Left lung (tissue), 10 donors: ENCODE data around the gene TEX48. TPM values are rescaled to one million over a fixed set of nuclear protein-coding genes. Genes with fewer than 3 reads are reported as not detected.

Source experiments
- ATAC-seq: fragments of 200-7000 bp; cut with Tn5 transposase; one replicate; pipeline ENCODE4 v1.9.1; 2020; ENCODE audit warnings: moderate library complexity
- DNase-seq, 4 donors: peaks; one replicate each; pipeline ENCODE4 v3.0.0-alpha.2; 2013 to 2020
- H3K27ac ChIP-seq, 2 donors: fragments of 200-600 bp; sonication (generic) in 1 of 2; one replicate each; pipeline versions ENCODE4 v1.5.0 to v1.8.0; 2020 to 2021
- H3K27me3 ChIP-seq, 2 donors: fragments of 200-600 bp; sonication (generic) in 1 of 2; one replicate each; pipeline versions ENCODE4 v1.5.0 to v1.8.0; 2020 to 2021
- H3K36me3 ChIP-seq, 2 donors: fragments of 200-600 bp; sonication (generic) in 1 of 2; one replicate each; pipeline versions ENCODE4 v1.5.0 to v1.8.0; 2020 to 2021
- H3K4me1 ChIP-seq, 2 donors: fragments of 200-600 bp; one replicate each; pipeline ENCODE4 v1.8.0; 2021
- H3K4me3 ChIP-seq, 2 donors: fragments of 200-600 bp; sonication (generic) in 1 of 2; one replicate each; pipeline versions ENCODE4 v1.5.0 to v1.8.0; 2020 to 2021; ENCODE audit warnings: mild to moderate bottlenecking in 1 of 2
- H3K9me3 ChIP-seq, 2 donors: fragments of 200-600 bp; sonication (generic) in 1 of 2; one replicate each; pipeline versions ENCODE4 v1.5.0 to v1.8.0; 2020 to 2021
- intact Hi-C, 2 donors: fragments of 100-400 bp; cut with DNase I; formaldehyde crosslinking; loops; one replicate each; pipeline versions ENCODE4 v1.11.2 to v1.14.2; 2022
- polyA plus RNA-seq, 6 donors: library from polyadenylated mRNA; unstranded; fragments of 120-200 nt; gene quantifications; one replicate each; pipeline ENCODE4 v1.2.1, GENCODE V29; 2013; ENCODE audit not compliant: insufficient read length in 6 of 6
- total RNA-seq, 2 donors: library from RNA; stranded (reverse); fragmentation: NEBNext Ultra II Directional; extraction: Animal tissue kit (Norgen Biotek cat#: 25700); gene quantifications; one replicate each; pipeline ENCODE4 v1.2.1, GENCODE V29; 2021
- TF ChIP-seq, protein P1 (sequence below), 2 donors: fragments of 200-600 bp; sonication (generic) in 1 of 2; IDR thresholded peaks; one replicate each; pipeline versions ENCODE4 v1.5.0 to v1.8.0; 2021; ENCODE audit warnings: antibody characterized with exemption in 2 of 2
- donor health status: DM: no; HTN: yes; CAD: no.
- donor health status: DM: no; HTN: no; CAD: no.

The TEX48 gene
- total and polyA plus RNA-seq, 8 donors: 0.35 to 0.41 TPM; not detected in 6

DNA sequence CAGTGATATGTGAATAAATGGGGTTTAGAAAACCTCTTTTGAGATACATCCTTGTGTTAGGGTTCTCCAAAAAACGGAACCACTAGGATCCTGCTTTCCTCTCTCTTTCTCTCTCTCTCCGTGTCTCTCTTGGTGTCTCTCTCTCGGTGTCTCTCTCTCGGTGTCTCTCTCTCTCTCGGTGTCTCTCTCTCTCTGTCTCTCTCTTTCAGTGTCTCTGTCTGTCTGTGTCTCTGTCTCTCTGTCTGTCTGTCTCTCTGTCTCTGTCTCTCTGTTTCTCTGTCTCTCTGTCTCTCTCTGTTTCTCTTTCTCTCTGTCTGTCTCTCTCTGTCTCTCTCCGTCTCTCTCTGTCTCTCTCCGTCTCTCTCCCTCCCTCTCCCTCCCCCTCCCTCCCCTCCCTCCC lies 7.8 kb upstream of the TEX48 start:
- Histone ChIP-seq H3K4me3 (no peak overlapping the region), H3K27me3 (no peaks in the 10 kb centered on the region), H3K36me3 (no peaks in the 10 kb centered on the region), H3K27ac (no peak overlapping the region), H3K9me3 (no peaks in the 10 kb centered on the region), H3K4me1 (no peaks in the 10 kb centered on the region)
- intact Hi-C loops: loop anchor here in 1 of 2 donors (10.0 kb wide), 2 partner anchors 225 to 325 kb away; no protein-coding TSS in a partner anchor
- TF ChIP-seq, protein P1, sequence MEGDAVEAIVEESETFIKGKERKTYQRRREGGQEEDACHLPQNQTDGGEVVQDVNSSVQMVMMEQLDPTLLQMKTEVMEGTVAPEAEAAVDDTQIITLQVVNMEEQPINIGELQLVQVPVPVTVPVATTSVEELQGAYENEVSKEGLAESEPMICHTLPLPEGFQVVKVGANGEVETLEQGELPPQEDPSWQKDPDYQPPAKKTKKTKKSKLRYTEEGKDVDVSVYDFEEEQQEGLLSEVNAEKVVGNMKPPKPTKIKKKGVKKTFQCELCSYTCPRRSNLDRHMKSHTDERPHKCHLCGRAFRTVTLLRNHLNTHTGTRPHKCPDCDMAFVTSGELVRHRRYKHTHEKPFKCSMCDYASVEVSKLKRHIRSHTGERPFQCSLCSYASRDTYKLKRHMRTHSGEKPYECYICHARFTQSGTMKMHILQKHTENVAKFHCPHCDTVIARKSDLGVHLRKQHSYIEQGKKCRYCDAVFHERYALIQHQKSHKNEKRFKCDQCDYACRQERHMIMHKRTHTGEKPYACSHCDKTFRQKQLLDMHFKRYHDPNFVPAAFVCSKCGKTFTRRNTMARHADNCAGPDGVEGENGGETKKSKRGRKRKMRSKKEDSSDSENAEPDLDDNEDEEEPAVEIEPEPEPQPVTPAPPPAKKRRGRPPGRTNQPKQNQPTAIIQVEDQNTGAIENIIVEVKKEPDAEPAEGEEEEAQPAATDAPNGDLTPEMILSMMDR (IDR thresholded peaks at IDR 0.05): no peak
- ATAC-seq (no peak), DNase-seq (no peak)

DNA sequence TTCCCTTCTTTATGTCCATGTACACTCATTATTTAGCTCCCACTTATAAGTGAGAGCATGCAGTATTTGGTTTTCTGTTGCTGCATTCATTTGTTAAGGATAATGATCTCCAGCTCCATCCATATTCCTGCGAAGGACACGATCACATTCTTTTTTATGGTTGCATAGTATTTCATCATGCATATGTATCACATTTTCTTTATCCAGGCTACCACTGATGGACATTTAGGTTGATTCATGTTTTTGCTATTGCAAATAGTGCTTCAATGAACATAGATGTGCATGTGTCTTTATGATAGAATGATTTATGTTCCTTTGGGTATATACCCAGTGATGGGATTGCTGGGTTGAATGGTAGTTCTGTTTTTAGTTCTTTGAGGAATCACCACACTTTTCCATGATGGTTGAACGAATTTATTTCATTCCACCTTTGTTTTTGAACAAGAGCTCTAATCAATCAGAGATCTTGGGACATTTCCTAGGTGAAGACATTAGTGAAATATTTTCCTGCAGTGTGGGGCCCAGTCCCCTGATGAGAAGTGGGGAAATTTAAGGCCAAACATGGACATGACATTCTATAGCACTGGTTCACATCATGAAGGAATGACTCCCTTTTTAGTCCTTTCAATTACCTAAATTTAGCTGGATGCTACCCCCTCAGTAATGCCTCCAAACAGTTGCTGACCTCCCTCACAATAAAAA lies 7.1 kb upstream of the TEX48 start:
- Histone ChIP-seq H3K4me1 (no peaks in the 10 kb centered on the region), H3K9me3 (no peaks in the 10 kb centered on the region), H3K4me3 (no peak overlapping the region), H3K36me3 (no peaks in the 10 kb centered on the region), H3K27ac (no peak overlapping the region), H3K27me3 (no peaks in the 10 kb centered on the region)
- ATAC-seq: no peak
- intact Hi-C loops: loop anchor here in 1 of 2 donors (10.0 kb wide), 2 partner anchors 226 to 326 kb away; no protein-coding TSS in a partner anchor
- no peak for DNase-seq
- TF ChIP-seq, protein P1 (IDR thresholded peaks at IDR 0.05): no peak

DNA sequence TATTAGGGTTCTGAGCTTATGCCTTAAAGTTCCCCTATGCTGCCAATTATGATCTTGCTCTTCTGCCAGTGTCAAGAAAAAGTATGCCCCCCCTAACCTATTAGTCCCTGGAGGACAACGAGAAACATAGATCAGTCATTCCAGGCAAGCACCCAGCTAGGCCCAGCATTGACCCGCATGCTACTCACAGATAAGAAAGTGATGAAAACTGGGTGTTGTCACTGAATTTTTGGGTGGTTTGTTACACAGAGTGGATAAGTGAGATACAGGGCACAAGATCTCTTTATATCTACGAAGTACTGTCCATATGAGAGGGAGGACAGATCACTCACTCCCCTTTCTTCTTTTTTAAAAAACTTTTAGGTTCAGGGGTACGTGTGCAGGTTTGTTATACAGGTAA lies 6.4 kb upstream of the TEX48 start:
- TF ChIP-seq, protein P1 (IDR thresholded peaks at IDR 0.05): no peak
- intact Hi-C loops: loop anchor here in 1 of 2 donors (10.0 kb wide), 2 partner anchors 226 to 326 kb away; no protein-coding TSS in a partner anchor
- no peaks in the 10 kb centered on the region for H3K27me3 ChIP-seq
- DNase-seq: no peak
- no peak for ATAC-seq
- no peaks in the 10 kb centered on the region for H3K36me3 ChIP-seq
- no peaks in the 10 kb centered on the region for H3K4me1 ChIP-seq
- no peaks in the 10 kb centered on the region for H3K9me3 ChIP-seq
- no peak overlapping the region for H3K27ac ChIP-seq
- no peak overlapping the region for H3K4me3 ChIP-seq

DNA sequence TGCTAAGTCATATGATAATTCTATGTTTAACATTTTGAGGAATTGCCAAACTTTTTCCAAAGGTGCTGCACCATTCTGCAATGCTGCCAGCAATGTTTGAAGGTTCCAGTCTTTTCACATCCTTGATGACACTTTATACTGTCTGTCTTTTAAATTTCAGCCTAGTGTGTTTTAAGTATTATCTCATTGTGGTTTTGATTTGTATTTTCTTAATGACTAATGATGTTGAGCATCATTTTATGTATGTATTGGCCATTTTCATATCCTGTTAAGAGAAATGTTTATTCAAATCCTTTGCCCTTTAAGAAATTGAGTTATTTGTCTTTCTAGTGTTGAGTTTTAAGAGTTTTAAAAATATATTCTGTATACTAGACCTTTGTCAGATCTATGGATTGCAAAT lies 5.0 kb upstream of the TEX48 start:
- no peak for DNase-seq
- no peaks in the 10 kb centered on the region for H3K4me1 ChIP-seq
- H3K27ac ChIP-seq: no peak overlapping the region
- H3K27me3 ChIP-seq: no peaks in the 10 kb centered on the region
- no peaks in the 10 kb centered on the region for H3K36me3 ChIP-seq
- TF ChIP-seq, protein P1 (IDR thresholded peaks at IDR 0.05): no peak
- ATAC-seq: no peak
- H3K4me3 ChIP-seq: no peak overlapping the region
- intact Hi-C loops: loop anchor here in 1 of 2 donors (10.0 kb wide), 2 partner anchors 228 to 328 kb away; no protein-coding TSS in a partner anchor
- no peaks in the 10 kb centered on the region for H3K9me3 ChIP-seq

DNA sequence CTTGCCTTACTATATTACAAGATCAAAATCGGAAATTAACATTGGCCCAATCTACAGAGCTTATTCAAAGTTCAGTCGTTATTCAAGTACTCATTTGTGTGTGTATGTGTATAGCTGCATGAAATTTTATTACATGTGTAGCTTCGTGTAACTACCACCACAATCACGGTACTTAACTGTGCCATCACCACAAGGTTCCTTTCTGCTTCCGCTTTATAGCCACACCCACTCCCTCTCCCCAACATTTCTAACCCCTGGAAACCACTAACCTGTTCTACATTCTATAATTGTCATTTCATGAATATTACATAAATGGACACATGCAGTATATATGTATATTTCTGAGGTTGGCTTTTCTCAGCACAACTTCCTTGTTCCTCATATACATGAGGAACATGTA lies 4.0 kb upstream of the TEX48 start:
- DNase-seq (no peak), ATAC-seq (no peak)
- TF ChIP-seq, protein P1 (IDR thresholded peaks at IDR 0.05): no peak
- no peak overlapping the region for H3K4me3 ChIP-seq
- H3K4me1 ChIP-seq: no peaks in the 10 kb centered on the region
- H3K27me3 ChIP-seq: no peaks in the 10 kb centered on the region
- H3K9me3 ChIP-seq: no peaks in the 10 kb centered on the region
- no peak overlapping the region for H3K27ac ChIP-seq
- H3K36me3 ChIP-seq: no peaks in the 10 kb centered on the region
- intact Hi-C loops: loop anchor here in 1 of 2 donors (10.0 kb wide), 2 partner anchors 229 to 329 kb away; no protein-coding TSS in a partner anchor
